Suppressor macrophage (primary cell): ENCODE measurements around the gene CREB3L1.

Experiments
- DNase-seq, 4 experiments: peaks; one replicate each; pipeline ENCODE4 v3.0.0-alpha.2; 2020 to 2022

Gene CREB3L1

GRCh38 chr11:46346886-46347636 is 69.6 kb downstream of the CREB3L1 start, which contains the start of gene DGKZ:
DGKZ (plus strand) TSS chr11:46347463; CDS start chr11:46347660, 197 bp downstream.
- DNase-seq, result peak; percentile 90 to 97 (median 96)

GRCh38 chr11:46347637-46348311 is 70.3 kb downstream of the CREB3L1 start:
- DNase-seq, result no peak

- DNase-seq, result no peak
These were observed 71.3 kb downstream of the CREB3L1 start for GRCh38 chr11:46348566-46349401.

- no peak for DNase-seq
These were observed 73.2 kb downstream of the CREB3L1 start for GRCh38 chr11:46350695-46351094.

GRCh38 chr11:46351148-46351547 is 73.7 kb downstream of the CREB3L1 start:
- no peak for DNase-seq

- no peak for DNase-seq
These were observed 74.1 kb downstream of the CREB3L1 start for GRCh38 chr11:46351606-46352005.

GRCh38 chr11:46352063-46352841 is 74.8 kb downstream of the CREB3L1 start:
- DNase-seq, result peak; percentile 70 to 83 (median 77)

GRCh38 chr11:46353698-46354097 is 76.2 kb downstream of the CREB3L1 start:
- peak; percentile 51 to 70 (median 68) for DNase-seq

- DNase-seq, result peak in 3 of 4 experiments; percentile 66 to 79 (median 73)
These were observed 79.5 kb downstream of the CREB3L1 start for GRCh38 chr11:46356924-46357482.

- DNase-seq, result peak in 1 of 4 experiments; percentile 40
These were observed 80.0 kb downstream of the CREB3L1 start for GRCh38 chr11:46357483-46357936.

- no peak for DNase-seq
These were observed 82.5 kb downstream of the CREB3L1 start for GRCh38 chr11:46359953-46360352.

GRCh38 chr11:46360878-46361277 is 83.4 kb downstream of the CREB3L1 start:
- peak; percentile 76 to 88 (median 82) for DNase-seq

- peak; percentile 89 to 95 (median 95) for DNase-seq
These were observed 84.1 kb downstream of the CREB3L1 start for GRCh38 chr11:46361283-46362155.

- DNase-seq, result peak in 1 of 4 experiments; percentile 54
These were observed 84.9 kb downstream of the CREB3L1 start for GRCh38 chr11:46362156-46363030.

GRCh38 chr11:46363031-46363407 is 85.6 kb downstream of the CREB3L1 start:
- peak; percentile 91 to 97 (median 95) for DNase-seq

- peak; percentile 86 to 94 (median 92) for DNase-seq
These were observed 86.1 kb downstream of the CREB3L1 start for GRCh38 chr11:46363455-46364005.

GRCh38 chr11:46364056-46364455 is 86.6 kb downstream of the CREB3L1 start:
- DNase-seq, result peak; percentile 46 to 64 (median 54)

GRCh38 chr11:46364791-46365190 is 87.3 kb downstream of the CREB3L1 start:
- DNase-seq, result no peak

- no peak for DNase-seq
These were observed 88.8 kb downstream of the CREB3L1 start for GRCh38 chr11:46366260-46366659.
